Hepatocyte (in vitro differentiated cells): ENCODE results near the gene PLEKHA7.

Experiments
- EZH2phosphoT487 ChIP-seq: fragments of 200-600 bp; sonication (generic); IDR thresholded peaks from one replicate; pipeline ENCODE4 v1.6.1; 2018; ENCODE audit warnings: antibody characterized with exemption, mild to moderate bottlenecking, low read depth, moderate library complexity; ENCODE audit not compliant: unreplicated experiment, severe bottlenecking
- TF ChIP-seq, protein P1 (sequence below): fragments of 200-600 bp; sonication (generic); IDR thresholded peaks from 2 replicates; pipeline ENCODE4 v1.5.1; 2016; ENCODE audit warnings: antibody characterized with exemption, mild to moderate bottlenecking; ENCODE audit not compliant: poor library complexity

DNA sequence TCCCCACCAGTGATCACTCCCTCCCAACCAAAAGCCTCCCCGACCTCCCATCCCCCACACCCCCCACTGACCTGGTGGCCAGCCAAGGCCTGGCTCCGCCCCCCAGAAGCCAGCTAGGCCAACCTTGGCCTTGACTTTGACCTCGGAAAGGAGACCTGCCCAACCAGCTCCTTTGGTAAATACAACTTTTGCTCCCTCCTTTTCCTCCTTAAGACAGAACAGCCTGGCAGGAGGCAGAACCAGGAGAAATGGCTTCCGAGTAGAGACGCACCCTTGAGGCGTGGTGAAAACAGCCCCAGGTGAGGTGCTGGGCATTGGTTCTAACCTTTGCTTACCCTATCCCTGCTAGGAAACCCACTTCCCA, 27.0 kb downstream of the PLEKHA7 start:
- TF ChIP-seq, protein P1, sequence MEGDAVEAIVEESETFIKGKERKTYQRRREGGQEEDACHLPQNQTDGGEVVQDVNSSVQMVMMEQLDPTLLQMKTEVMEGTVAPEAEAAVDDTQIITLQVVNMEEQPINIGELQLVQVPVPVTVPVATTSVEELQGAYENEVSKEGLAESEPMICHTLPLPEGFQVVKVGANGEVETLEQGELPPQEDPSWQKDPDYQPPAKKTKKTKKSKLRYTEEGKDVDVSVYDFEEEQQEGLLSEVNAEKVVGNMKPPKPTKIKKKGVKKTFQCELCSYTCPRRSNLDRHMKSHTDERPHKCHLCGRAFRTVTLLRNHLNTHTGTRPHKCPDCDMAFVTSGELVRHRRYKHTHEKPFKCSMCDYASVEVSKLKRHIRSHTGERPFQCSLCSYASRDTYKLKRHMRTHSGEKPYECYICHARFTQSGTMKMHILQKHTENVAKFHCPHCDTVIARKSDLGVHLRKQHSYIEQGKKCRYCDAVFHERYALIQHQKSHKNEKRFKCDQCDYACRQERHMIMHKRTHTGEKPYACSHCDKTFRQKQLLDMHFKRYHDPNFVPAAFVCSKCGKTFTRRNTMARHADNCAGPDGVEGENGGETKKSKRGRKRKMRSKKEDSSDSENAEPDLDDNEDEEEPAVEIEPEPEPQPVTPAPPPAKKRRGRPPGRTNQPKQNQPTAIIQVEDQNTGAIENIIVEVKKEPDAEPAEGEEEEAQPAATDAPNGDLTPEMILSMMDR = no peak
- TF ChIP-seq EZH2phosphoT487 = no peak
